ENCODE data around the gene STYX. TPM values are rescaled to one million over a fixed set of nuclear protein-coding genes. Genes with fewer than 3 reads are reported as not detected.

The STYX gene
- total RNA-seq, 1 experiment from 2014 or later: 24.0 TPM

DNA sequence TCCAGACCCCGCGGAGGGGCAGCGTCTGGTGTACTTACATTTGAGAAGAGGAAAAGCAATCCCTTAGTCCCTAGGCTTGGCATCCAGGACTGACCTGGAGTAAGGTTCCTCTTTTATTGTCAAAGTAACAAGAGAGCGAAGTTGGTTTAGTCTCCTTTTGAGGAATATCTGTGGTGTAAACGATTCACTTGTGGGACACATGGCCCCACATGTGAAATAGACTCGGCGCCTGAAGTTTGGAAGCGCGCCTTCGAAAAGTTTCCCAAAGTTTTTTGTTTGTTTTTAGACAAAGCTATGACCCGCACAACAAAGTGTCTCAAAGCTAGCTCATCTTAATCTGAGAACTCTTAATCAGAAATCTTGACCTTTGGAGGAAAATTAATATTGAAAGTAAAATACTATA is 744 bp downstream of the STYX start:
- Histone ChIP-seq H2AK5ac (ENCODE audit: insufficient read length, low read length) (no peak overlapping the region), H3K79me2 (ENCODE audit: insufficient read depth, low read length) (no peaks in the 10 kb centered on the region; the same call in 1 of the 2 replicates), H2BK15ac (ENCODE audit: low read depth, low read length) (no peak overlapping the region), H3K9me3 (ENCODE audit: control insufficient read depth, low read depth, low read length) (no peaks in the 10 kb centered on the region), H2BK20ac (ENCODE audit: low read depth, low read length, poor library complexity, severe bottlenecking) (no peak overlapping the region), H2BK120ac (ENCODE audit: low read depth, low read length, poor library complexity, severe bottlenecking) (no peak overlapping the region), H4K91ac (ENCODE audit: insufficient read length, low read depth, low read length) (no peak overlapping the region), H3K23me2 (ENCODE audit: insufficient read length, low read depth, low read length, poor library complexity, severe bottlenecking) (peaks cover 5% of the 10 kb centered on the region), H3K4ac (ENCODE audit: low read depth, low read length) (no peak overlapping the region), H4K20me1 (ENCODE audit: control insufficient read depth, insufficient read depth, insufficient read length) (no peaks in the 10 kb centered on the region), H3K27me3 (ENCODE audit: insufficient read depth, low read length) (no peaks in the 10 kb centered on the region), H2AFZ (ENCODE audit: low read length) (peak overlapping the region; percentile 27), H3K4me1 (ENCODE audit: insufficient read depth, low read length) (peaks cover 8% of the 10 kb centered on the region; the same call in 1 of the 2 replicates), H3T11ph (ENCODE audit: low read length) (no peak overlapping the region), H4K8ac (replicated peaks; ENCODE audit: insufficient read length, low read depth, low read length) (no peak overlapping the region), H2BK5ac (ENCODE audit: insufficient read length, low read length) (no peak overlapping the region), H4K5ac (ENCODE audit: insufficient read length, low read depth, low read length) (no peak overlapping the region), H3K18ac (ENCODE audit: insufficient read length, low read depth, low read length) (no peak overlapping the region), H3K23ac (ENCODE audit: insufficient read length, low read depth, low read length) (no peak overlapping the region), H3K14ac (ENCODE audit: insufficient read depth, low read length) (peak overlapping the region; percentile 81), H3K4me2 (ENCODE audit: insufficient read depth, insufficient read length, low read length) (peak overlapping the region; percentile 78), H3K56ac (ENCODE audit: insufficient read length, low read depth, low read length) (no peak overlapping the region), H3K9ac (ENCODE audit: extremely low read depth, insufficient read length, low read length) (peak overlapping the region; percentile 85), H2BK12ac (ENCODE audit: insufficient read length, low read depth, low read length) (no peak overlapping the region), H3K79me1 (ENCODE audit: insufficient read depth, low read depth, low read length, poor library complexity, severe bottlenecking) (no peaks in the 10 kb centered on the region), H3K27ac (ENCODE audit: insufficient read length, low read depth, low read length) (no peak overlapping the region)
- H3K4me3 Mint-ChIP-seq: peak overlapping the region; percentile 96 to 98
- no peaks in the 10 kb centered on the region for H3K9me3 Mint-ChIP-seq
- no peaks in the 10 kb centered on the region for H3K27me3 Mint-ChIP-seq (ENCODE audit: low read depth)
- peak overlapping the region; percentile 96 to 99 (median 98) for H3K27ac Mint-ChIP-seq
- WGBS (ENCODE audit: extremely low coverage, insufficient read length, low lambda C conversion rate): no CpG with 5 or more reads among the region's 11 CpGs
- H3K4me1 Mint-ChIP-seq: peaks cover 25 to 47% of the 10 kb centered on the region in 2 experiments
- no peak for DNase-seq
- H3K36me3 Mint-ChIP-seq (ENCODE audit: insufficient read depth in 1 of 3, low read depth in 3 of 3): peaks cover 18 to 48% (median 30%) of the 10 kb centered on the region in 3 experiments
- TF ChIP-seq, protein P1, sequence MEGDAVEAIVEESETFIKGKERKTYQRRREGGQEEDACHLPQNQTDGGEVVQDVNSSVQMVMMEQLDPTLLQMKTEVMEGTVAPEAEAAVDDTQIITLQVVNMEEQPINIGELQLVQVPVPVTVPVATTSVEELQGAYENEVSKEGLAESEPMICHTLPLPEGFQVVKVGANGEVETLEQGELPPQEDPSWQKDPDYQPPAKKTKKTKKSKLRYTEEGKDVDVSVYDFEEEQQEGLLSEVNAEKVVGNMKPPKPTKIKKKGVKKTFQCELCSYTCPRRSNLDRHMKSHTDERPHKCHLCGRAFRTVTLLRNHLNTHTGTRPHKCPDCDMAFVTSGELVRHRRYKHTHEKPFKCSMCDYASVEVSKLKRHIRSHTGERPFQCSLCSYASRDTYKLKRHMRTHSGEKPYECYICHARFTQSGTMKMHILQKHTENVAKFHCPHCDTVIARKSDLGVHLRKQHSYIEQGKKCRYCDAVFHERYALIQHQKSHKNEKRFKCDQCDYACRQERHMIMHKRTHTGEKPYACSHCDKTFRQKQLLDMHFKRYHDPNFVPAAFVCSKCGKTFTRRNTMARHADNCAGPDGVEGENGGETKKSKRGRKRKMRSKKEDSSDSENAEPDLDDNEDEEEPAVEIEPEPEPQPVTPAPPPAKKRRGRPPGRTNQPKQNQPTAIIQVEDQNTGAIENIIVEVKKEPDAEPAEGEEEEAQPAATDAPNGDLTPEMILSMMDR (conservative IDR thresholded peaks at IDR 0.05): no peak

Data from H9 (cell line).